Body of pancreas (tissue), 4 donors: Measurements from ENCODE around the gene EAPP.
"Not testable (repeated sequence)": the region's sequence is repeated elsewhere in the genome, so short reads cannot be mapped to it uniquely, and the experiment has no call there.

Experiments used
- CTCF ChIP-seq, 7 experiments: fragments of 450-650 bp in 4 of 7; fragments of 200-600 bp in 3 of 7; sonication (generic) in 3 of 7; IDR thresholded peaks; one replicate each; pipeline ENCODE4 v1.5.1; 2016 to 2019; ENCODE audit warnings: antibody characterized with exemption in 7 of 7
- POLR2A ChIP-seq, 3 donors: fragments of 450-650 bp; IDR thresholded peaks; one replicate each; pipeline ENCODE4 v1.6.1; 2016; ENCODE audit warnings: antibody characterized with exemption in 3 of 3, mild to moderate bottlenecking in 2 of 3

- TF ChIP-seq CTCF, POLR2A (IDR thresholded peaks at IDR 0.05): not testable (repeated sequence)
Observed at GRCh38 chr14:34546272-34547135, 7.0 kb upstream of the EAPP start.
